HG02571 (cell line): Measurements from ENCODE around the gene MERTK.
"Not testable (repeated sequence)": the region's sequence is repeated elsewhere in the genome, so short reads cannot be mapped to it uniquely, and the experiment has no call there.

ENCODE experiments used
- ATAC-seq: cut with Tn5 transposase; IDR thresholded peaks from one replicate; pipeline ENCODE4 v1.9.1; 2021; ENCODE audit warnings: mild to moderate bottlenecking, moderate library complexity; ENCODE audit not compliant: unreplicated experiment

MERTK gene

GRCh38 chr2:111945444-111946293 lies 47.3 kb downstream of the MERTK start:
- ATAC-seq, result no peak

GRCh38 chr2:111946294-111947114 lies 48.1 kb downstream of the MERTK start:
- ATAC-seq, result no peak

- no peak for ATAC-seq
Measured at GRCh38 chr2:111947219-111947618, 48.8 kb downstream of the MERTK start.

- no peak for ATAC-seq
Measured at GRCh38 chr2:111948832-111949231, 50.4 kb downstream of the MERTK start.

- no peak for ATAC-seq
Measured at GRCh38 chr2:111950236-111950635, 51.8 kb downstream of the MERTK start.

- no peak for ATAC-seq
Measured at GRCh38 chr2:111951486-111951885, 53.1 kb downstream of the MERTK start.

- no peak for ATAC-seq
Measured at GRCh38 chr2:111952871-111953452, 54.6 kb downstream of the MERTK start.

- no peak for ATAC-seq
Measured at GRCh38 chr2:111954602-111955332, 56.4 kb downstream of the MERTK start.

GRCh38 chr2:111957872-111958354 lies 59.5 kb downstream of the MERTK start:
- no peak for ATAC-seq

- ATAC-seq, result no peak
Measured at GRCh38 chr2:111958901-111959300, 60.5 kb downstream of the MERTK start.

GRCh38 chr2:111961663-111962062 lies 63.3 kb downstream of the MERTK start:
- no peak for ATAC-seq

GRCh38 chr2:111963086-111963485 lies 64.7 kb downstream of the MERTK start:
- ATAC-seq, result not testable (repeated sequence)

- not testable (repeated sequence) for ATAC-seq
Measured at GRCh38 chr2:111963508-111963907, 65.1 kb downstream of the MERTK start.

- no peak for ATAC-seq
Measured at GRCh38 chr2:111965062-111965461, 66.7 kb downstream of the MERTK start.

GRCh38 chr2:111966241-111966640 lies 67.8 kb downstream of the MERTK start:
- no peak for ATAC-seq

GRCh38 chr2:111967018-111967417 lies 68.6 kb downstream of the MERTK start:
- ATAC-seq, result no peak

- no peak for ATAC-seq
Measured at GRCh38 chr2:111970453-111970852, 72.0 kb downstream of the MERTK start.

GRCh38 chr2:111972955-111973565 lies 74.7 kb downstream of the MERTK start:
- no peak for ATAC-seq

- no peak for ATAC-seq
Measured at GRCh38 chr2:111973701-111974100, 75.3 kb downstream of the MERTK start.

- no peak for ATAC-seq
Measured at GRCh38 chr2:111975053-111975552, 76.7 kb downstream of the MERTK start.
